Measurements from ENCODE around the gene ZNF396.

The ZNF396 gene

DNA sequence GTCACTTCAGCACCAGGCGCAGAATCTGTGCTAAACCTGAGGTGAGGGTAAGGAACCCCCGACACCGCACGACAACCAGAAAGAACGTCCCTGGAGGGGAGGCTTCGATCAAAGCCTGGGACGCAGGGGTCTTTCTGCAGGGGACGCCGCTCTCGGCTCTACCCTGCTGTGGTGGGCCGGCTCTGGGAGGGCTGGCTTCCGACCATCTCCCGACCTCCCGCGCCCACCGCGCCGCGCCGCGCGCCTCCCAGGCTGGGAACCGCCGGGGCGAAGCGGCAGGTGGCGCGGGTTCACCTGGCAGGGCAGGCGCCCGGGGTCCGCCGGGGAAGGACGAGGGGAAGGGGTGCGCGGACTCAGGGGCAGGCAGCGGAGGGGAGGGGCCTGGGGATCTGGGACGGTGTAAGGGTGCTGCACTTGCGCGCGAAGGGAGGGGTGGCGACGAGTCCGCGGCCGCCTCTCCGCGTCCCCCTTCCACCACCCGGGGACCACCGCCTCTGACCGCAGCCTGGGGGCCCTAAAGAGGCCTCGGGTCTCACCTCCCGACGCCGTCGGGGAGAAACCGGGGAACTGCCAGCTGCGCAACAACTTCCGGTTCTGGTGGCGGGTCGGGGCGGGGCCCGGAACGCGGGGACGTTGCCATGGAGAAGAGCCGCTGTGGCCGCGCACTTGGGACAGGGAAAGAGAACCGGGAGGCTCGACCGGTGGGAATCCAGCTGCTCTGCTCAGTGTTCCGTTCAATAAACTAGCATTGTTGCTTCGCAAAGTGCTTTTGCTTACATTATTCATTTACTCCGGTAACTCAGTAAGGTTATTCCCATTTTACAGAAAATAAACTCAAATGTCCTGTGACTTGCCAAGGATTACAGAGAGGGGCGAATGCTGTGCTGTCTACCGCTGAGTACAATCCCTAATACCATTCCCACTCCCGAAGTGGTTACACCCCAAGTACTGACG is at the start of gene ZNF396:
ZNF396 (minus strand) TSS at position 596 of the 954 bp plus-strand sequence. CDS start 3,045 bp downstream, outside the sequence.
- peak; percentile 64 for DNase-seq (ENCODE audit: low read depth)

DNA sequence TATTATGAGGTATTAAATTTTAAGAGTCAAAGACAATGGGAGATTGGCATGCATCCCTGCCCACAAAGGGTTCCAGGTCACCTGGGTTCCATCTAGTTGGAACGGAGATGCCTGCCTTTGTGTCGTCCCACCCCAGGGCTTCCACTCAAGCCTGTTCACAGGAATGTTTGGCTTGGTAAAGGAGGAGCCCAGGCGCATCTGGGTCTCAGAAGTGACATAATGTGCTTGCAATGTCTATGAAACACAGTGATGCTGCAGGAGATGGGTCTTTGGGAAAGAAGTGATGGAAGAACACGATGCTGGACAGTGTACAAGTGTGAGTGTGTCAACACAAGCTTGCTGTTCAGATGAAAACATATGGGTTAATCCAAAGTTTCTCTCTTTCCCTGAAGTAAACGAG is 49.6 kb upstream of the ZNF396 start:
- DNase-seq (ENCODE audit: low read depth) = no peak

DNA sequence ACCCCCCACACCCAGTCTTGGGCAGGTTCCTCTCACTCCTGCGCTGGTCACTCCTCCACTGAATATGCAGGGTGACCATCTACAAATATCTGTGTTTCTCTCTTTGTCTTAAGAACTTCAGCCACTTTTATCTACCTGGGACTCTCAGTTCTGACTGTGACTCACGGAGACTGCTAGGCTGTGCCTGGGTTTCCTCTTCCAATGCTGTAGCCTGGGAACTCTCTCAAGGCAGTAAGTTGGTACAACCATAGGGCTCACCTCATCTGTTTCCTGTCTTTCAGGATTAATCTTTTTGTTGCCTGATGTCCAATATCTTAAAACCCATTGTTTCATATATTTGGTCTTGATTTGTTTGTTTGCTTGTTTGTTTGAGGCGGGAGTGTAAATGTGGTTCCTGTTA is 47.2 kb upstream of the ZNF396 start:
- DNase-seq (ENCODE audit: low read depth) = no peak

DNA sequence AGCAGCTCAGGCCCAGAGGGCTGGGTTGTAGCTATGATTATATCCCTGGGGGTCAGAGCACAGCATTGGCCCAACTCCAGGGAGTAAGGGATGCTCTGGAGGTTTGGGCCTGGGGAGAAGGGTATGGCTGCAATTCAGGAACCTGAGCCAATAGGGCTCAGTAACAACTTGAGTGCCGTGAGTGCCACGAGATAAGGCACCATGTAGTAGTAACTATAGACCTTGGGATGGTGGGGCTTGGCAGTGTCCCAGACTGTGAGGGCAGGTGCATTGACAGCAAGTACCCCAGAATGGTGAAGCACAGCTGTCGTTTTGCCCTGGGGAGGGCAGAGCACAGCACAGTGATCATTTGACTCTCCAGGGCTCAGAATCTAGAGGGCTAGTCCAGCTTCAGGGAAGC is 45.1 kb upstream of the ZNF396 start:
- no peak for DNase-seq (ENCODE audit: low read depth)

DNA sequence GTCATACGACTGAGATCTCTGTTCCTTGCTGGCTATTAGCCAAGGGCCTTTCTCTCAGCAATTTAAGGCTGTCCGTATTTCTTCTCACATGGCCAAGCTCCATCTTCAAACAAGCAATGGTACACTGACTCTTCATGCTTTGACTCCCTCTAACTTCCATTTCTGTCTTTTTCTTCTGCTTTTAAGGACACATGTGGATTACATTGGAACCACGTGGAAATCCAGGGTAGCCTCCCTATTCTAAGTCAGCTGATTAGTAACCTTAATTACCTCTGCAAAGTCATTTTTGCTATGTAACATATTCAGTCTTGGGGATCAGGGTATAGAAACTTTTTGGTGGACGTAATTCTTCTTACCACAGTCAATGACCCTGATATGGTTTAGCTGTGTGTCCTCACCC is 41.5 kb upstream of the ZNF396 start:
- DNase-seq (ENCODE audit: low read depth) = no peak

DNA sequence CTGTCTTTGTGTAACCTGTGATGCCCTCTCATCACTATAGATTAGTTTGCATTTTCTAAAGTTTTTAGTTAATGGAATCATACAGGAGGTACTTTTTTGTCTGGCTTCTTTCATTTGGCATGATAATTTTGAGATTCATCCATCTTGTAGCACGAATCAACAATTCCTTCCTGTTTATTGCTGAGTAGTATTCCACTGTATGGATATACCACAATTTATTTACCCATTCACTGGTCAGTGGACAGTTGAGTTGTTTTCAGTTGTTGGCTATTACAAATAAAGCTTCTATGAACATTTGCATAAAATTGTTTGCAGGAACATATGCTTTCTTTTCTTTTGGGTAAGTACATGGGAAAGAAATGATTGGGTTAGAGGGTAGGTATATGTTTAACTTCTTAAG is 40.1 kb upstream of the ZNF396 start:
- no peak for DNase-seq (ENCODE audit: low read depth)

DNA sequence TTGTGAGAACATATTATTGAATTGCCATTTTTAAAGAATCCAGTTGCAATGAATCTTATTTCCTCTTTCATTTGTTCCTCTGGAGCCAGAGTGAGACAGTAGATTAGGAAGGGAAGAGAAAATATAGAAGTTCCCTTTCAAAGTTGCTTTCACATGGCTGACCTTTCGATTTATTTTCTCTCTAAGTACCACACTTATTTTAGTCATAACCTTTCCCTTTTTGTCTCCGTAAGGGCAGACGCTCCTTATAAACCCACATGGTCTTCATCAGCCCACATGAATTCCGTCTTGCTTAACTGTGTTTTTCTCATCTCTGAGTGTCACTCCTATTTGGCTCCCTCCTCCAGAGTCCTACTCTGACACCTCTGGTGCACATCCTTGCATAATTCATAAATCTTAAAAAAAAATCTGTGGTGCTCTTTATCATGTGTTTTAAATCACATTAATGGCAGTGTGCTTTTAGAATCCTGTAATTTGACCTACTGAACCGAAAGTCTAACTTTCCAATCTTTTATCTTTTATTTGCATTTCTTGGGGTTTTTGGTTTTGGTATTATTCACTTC is 38.5 kb upstream of the ZNF396 start:
- DNase-seq (ENCODE audit: low read depth) = no peak

DNA sequence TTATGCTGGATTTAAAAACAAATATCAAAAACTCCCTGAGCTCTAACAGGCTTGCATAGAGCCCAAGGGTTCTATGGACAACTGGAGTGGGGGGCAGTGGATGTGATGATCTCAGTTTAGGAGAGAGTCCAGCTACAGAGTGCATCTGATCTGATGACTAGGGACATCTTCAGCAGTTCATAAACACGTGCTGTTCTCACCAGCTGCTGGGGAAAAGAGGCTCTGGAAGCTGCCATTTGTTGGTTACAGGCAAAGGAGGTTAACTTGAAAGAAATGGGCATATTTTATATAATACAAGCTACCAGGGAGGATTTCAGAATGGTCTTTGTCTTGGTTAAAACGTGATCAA is 36.0 kb upstream of the ZNF396 start:
- DNase-seq (ENCODE audit: low read depth) = no peak

DNA sequence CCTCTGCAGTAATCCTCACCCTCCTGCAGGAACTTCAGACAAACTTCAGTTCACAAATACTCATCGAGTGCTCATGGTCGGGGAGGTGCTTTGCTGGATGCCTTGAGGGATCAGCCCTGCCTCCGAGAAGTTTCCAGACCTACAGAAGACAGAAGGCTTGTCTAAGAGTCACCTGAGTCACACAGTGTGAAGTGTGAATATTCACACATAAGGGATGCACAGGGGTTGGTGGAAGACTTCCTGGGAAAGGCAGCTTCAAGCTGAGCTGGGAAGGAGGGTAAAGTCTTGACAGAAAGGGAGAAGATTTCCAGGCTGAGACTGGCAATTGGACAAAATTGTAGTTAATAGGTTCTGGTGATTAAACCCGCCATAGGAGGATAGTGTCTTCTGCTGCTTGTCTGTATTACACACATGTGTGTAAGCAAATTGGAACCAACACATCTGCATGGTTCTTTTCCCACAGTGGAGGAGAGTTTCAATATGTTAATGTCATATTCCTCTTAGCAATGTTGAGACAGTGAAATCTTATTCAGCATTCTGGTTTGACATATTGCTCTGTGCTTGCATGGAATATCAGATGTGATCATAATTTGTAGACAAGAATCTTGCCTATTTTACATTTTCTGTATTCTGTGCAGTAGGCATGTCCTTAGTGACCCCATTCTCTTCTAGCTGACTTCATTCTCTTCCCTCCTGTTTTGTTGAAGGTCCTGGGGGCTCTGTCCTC is 34.7 kb upstream of the ZNF396 start:
- no peak for DNase-seq (ENCODE audit: low read depth)

DNA sequence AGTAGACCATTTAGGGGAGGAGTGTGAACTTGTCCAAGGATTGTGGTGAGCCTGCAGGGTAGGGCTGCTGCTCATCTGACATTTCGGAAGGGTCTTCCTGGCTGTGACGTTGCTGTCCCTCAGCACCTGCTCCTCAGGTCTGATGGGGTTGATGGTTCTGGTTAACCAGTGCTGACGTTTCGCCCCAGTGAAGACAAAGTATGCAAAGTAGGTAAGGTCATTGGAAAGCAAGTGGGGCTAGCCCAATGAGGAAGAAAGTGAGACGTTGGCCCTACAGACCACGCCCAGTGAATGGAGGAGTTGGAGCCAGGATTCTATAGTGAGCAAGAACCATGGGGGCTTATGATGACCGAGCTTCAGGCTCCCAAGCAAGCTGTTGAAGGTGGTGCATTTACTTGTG is 33.4 kb upstream of the ZNF396 start:
- no peak for DNase-seq (ENCODE audit: low read depth)

DNA sequence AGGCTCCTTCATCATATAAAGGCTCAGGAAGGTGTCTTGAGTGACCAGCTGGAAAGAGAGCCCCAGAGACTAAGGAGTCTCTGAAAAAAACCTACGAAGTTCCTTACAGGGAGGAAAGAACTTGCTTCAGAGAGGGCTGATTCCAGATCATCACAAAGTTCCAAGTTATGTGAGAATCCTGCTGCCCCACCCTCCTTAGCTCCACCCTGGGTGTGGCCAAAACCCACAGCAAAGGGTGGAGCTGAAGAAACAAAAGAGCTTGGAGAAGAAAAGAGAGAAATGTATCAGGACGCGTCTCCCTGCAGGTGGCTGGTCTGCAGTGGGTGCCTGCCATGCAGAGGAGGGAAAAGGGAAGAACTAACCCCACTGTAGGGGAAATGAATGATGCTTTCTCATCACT is 32.8 kb upstream of the ZNF396 start:
- DNase-seq (ENCODE audit: low read depth) = no peak

DNA sequence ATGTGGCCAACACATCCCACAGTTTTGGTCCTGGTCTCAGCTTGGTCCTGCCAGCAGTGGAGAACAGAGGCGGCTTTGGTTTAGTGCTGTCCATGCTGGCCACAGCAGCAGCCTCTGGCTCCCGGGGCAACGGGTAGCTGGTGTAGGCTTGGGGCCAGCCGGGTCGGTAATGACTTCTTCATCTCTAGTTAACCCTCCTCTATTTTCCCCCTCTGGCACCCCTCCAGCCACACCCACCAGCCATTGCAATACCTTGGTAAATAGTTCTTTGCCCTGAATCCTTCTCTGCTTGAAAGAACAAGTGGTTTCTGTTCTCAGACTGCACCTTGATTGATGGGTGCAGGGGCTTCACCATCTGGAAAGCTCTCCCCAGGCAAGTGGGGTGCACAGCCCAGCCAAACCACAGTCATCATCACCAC is 31.7 kb upstream of the ZNF396 start:
- no peak for DNase-seq (ENCODE audit: low read depth)

DNA sequence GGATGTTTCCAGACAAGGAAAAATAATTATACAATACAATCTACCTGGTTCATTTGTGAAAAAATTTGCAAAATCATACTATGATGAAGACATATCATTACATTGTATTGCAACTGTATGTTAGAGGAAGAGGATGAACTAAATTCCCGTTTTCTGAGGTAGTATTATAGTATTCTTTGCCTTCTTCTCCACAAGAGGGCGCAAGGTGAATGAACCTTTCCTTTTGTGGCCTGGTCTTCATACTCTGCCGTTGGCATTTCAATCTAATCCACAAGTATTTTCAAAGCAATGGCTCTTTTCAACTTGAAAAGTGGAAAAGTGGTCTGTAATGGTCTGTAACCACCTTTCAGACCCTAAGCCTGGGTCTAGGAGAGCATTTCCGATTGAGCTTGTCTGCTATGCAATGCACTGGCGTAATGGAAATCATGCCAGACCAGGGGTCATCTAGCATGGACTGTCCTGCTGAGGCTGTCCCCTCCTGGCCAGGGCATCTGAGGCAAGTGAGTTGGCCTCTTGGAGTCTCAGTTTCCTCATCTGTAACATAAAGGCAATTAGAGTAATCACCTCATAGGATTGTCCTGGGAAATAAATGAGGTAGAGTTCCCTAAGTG is 30.8 kb upstream of the ZNF396 start:
- DNase-seq (ENCODE audit: low read depth) = peak; percentile 24

DNA sequence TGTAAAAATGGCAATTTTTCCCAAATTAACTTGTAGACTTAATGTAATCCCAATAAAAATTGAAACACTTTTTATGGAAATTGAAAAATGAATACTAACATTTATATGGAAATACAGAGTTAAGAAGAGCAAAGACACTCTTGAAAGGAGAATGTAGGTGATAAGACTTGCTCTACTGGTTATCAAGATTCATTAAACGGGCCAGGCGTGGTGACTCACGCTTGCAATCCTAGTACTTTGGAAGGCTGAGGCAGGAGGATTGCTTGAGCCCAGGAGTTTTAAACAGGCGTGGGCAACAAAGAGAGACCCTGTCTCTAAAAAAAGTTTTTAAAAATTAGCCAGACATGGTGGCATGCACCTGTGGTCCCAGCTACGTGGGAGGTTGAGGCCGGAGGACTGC is 29.5 kb upstream of the ZNF396 start:
- DNase-seq (ENCODE audit: low read depth) = no peak

DNA sequence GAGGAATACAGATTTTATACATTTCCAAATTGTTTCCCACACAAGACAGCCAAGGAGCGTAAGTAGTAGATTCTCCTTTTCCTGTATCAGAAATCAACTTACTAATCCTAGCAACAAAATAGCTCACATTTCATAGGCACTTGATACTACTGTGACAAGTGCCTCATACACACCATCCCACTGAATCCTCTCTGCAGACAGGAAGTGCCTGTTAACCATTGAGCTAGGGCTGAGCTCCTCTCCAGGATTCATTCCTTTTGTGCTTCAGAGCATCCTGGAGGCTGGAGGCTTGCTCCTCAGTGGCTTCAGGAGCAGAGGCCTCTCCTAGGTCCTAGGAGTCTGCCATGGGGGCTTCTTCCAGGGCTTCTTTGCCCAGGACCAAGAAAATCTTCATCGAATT is 20.8 kb upstream of the ZNF396 start:
- DNase-seq (ENCODE audit: low read depth) = no peak

DNA sequence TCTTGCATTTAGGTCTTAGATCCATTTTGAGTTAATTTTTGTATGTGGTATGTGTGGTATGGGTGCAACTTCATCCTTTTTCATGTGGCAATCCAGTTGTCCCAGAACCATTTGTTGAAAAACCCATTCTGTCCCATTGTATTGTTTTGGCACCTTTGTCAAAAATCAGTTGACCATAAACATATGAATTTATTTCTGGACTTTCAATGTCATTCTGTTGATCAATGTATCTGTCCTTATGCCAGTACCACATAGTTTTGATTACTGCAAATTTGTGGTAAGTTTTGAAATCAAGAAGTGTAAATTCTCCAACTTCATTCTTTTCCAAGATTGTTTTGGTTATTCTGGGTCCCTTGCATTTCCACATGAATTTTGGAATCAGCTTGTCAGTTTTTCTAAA is 16.6 kb upstream of the ZNF396 start:
- DNase-seq (ENCODE audit: low read depth) = no peak

DNA sequence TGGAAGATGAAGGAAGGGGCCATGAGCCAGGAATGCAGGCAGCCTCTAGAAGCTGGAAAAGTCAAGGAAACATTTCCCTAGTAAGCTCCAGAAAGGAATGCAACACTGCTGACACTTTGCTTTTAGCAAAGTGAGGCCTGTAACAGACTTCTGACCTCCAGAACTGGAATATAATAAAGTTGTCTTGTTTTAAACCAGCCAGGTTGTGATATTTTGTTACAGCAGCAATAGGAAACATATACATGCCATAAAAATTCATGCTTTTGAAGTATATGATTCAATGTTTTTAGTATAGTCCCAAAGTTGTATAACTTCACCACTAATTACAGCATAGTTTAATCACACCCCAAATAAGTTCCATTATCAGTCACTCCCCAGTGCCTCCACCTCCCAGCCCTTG is 15.2 kb upstream of the ZNF396 start:
- DNase-seq (ENCODE audit: low read depth) = no peak

DNA sequence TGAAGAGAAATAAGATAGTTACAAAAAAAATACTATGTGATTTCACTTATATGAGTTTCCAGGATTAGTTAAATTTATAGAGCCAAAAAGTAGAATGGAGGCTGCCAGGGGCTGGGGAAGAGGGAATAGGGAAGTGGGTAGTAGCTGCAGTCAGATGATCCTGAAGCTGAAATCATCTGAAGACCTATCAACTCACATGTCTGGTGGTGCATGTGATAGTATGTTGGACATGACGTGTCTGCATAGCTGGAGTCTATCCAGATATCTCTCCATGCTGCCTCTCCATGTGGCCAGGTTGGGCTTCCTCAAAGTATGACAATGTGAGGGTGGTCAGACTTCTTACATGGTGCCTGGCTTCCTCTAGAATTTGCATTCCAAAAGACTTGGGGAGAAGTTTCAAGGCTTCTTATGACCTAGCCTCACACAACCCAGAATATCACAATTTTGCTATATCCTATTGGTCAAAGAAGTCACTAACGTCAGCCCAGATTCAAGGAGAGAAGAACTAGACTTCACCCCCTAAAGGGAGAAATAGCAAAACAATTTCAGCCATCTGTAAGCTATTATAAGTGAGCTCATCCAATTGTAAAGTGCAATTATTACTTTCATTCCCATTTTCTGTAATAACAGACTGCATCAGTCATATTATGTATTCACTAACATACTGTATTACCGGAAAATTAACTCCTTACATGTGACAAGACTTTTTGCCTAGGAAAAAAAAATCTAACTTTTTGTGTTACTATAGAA is 14.0 kb upstream of the ZNF396 start:
- no peak for DNase-seq (ENCODE audit: low read depth)

DNA sequence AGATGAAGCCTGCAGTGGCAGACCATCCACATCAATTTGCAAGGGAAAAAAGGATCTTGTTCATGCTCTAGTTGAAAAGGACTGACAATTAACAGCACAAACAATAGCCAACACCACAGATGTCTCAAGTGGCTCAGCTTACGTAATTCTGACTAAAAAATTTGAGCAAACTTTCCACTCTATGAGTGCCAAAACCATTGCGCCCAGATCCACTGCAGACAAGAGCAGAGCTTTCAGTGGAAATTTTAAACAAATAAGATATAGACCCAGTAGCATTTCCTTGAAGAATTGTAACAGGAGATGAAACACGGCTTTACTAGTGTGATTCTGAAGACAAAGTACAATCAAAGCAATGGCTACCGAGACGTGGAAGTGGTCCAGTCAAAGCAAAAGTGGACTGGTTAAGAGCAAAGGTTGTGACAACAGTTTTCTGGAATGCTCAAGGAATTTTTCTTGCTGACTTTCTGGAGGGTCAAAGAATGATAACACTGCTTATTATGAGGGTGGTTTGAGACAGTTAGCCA is 12.0 kb upstream of the ZNF396 start:
- no peak for DNase-seq (ENCODE audit: low read depth)

DNA sequence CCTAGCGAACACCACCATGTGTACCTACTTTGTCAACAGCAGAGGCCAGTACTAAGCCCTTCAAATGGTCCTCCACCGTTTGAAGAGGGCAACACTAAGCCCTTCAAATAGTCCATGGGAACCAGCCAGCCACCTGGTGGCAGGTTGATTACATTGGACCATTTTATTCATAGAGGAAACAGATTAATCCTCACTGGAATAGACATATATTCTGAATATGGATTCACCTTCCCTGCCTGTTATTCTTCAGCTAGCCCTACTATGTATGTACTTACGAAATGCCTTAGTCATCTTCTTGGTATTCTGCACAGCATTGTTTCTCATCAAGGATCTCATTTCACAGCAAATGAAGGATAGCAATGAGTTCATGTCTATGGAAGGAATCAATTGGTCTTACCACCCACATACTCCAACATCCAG is 10.0 kb upstream of the ZNF396 start:
- no peak for DNase-seq (ENCODE audit: low read depth)

DNA sequence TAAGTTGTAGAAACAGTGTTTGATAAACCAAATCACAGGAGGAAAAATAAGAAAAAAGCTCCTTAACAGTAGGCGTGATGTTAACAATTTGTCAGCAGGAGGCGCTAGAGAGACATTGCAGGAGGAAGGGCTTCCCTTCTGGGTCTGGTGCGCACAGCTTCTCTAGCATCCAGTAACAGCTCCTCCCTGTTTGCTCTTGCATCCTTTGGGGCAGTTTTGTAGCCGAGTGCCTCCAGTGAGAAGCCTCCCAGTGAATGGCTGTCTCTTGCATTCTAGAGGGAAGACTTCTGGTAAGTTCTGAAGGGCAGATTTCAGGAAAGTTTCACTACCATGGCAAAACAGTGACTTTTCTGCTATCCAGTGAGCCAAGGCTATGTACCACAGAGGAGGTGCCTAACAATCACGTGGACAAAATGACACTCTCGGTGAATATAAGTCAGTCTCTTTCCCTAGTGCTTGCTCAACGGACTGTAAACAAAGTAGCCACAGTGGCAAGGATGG is 9.5 kb upstream of the ZNF396 start:
- DNase-seq (ENCODE audit: low read depth) = peak; percentile 47
